Upper lobe of left lung (tissue), 6 donors: ENCODE results near the gene RAPGEF2. TPM values are rescaled to one million over a fixed set of nuclear protein-coding genes. Genes with fewer than 3 reads are reported as not detected.

Source experiments
- ATAC-seq, 2 donors: fragments of 200-7000 bp; cut with Tn5 transposase; one replicate each; pipeline ENCODE4 v1.9.1; 2022; ENCODE audit warnings: mild to moderate bottlenecking in 2 of 2, moderate library complexity in 2 of 2; ENCODE audit not compliant: low FRiP score in 2 of 2
- DNase-seq, 2 donors: peaks; one replicate each; pipeline ENCODE4 v3.0.0-alpha.2; 2019 to 2020
- H3K27ac ChIP-seq, 4 donors: fragments of 200-600 bp; sonication (generic); one replicate each; pipeline ENCODE4 v1.5.1; 2016 to 2019
- H3K27me3 ChIP-seq, 4 donors: fragments of 200-600 bp; sonication (generic); one replicate each; pipeline ENCODE4 v1.5.1; 2017 to 2019
- H3K36me3 ChIP-seq, 4 donors: fragments of 200-600 bp; sonication (generic); one replicate each; pipeline ENCODE4 v1.5.1; 2016 to 2019
- H3K4me1 ChIP-seq, 4 donors: fragments of 200-600 bp; sonication (generic); one replicate each; pipeline ENCODE4 v1.5.1; 2018 to 2019
- H3K4me3 ChIP-seq, 4 donors: fragments of 200-600 bp; sonication (generic); one replicate each; pipeline ENCODE4 v1.5.1; 2017 to 2019; ENCODE audit warnings: mild to moderate bottlenecking in 2 of 4, moderate library complexity in 1 of 4
- H3K9me3 ChIP-seq, 4 donors: fragments of 200-600 bp; sonication (generic); one replicate each; pipeline ENCODE4 v1.5.1; 2018 to 2019
- EP300 ChIP-seq, 4 donors: sonication (generic); formaldehyde crosslinking; IDR thresholded peaks; one replicate each; pipeline ENCODE4 v1.5.1; 2017; ENCODE audit warnings: antibody characterized with exemption in 4 of 4, control low read depth in 2 of 4
- POLR2A ChIP-seq, 4 donors: fragments of 450-650 bp; IDR thresholded peaks; one replicate each; pipeline ENCODE4 v1.5.1; 2016 to 2017; ENCODE audit warnings: antibody characterized with exemption in 4 of 4, mild to moderate bottlenecking in 2 of 4
- POLR2AphosphoS5 ChIP-seq, 2 donors: sonication (generic); formaldehyde crosslinking; IDR thresholded peaks; one replicate each; pipeline ENCODE4 v1.5.1; 2017; ENCODE audit warnings: antibody characterized with exemption in 2 of 2
- WGBS, 2 donors: methylation state at CpG; one replicate each; pipeline ENCODE4 v1.1.5; 2017 to 2018; 5-methylcytosine and 5-hydroxymethylcytosine counted together
- total RNA-seq, 6 donors: library from RNA; depleted of rRNA in 4 of 6; stranded (reverse); fragments of >200 nt in 4 of 6; gene quantifications; one replicate each; pipeline versions ENCODE4 v1.1.0 to v1.2.1, GENCODE V29; 2016 to 2021
- TF ChIP-seq, protein P1 (sequence below), 6 experiments: fragments of 450-650 bp in 4 of 6; fragments of 200-600 bp in 2 of 6; sonication (generic) in 2 of 6; IDR thresholded peaks; one replicate each; pipeline ENCODE4 v1.5.1; 2016 to 2019; ENCODE audit warnings: antibody characterized with exemption in 6 of 6
- donor health status: DM: no; HTN: no; CAD: no; lungs with moderate emphysema.
- donor health status: DM: no; HTN: yes; CAD: no; lungs with severe emphysema.

The RAPGEF2 gene
- total RNA-seq, 6 donors from 2014 or later, result 53.3 to 122 (median 66.3) TPM

- Histone ChIP-seq H3K27ac (no peak overlapping the region), H3K4me3 (no peak overlapping the region), H3K36me3 (peaks cover 0 to 8% (median 0%) of the 10 kb centered on the region in 4 donors), H3K4me1 (peaks cover 0 to 9% (median 3%) of the 10 kb centered on the region in 4 donors), H3K9me3 (no peaks in the 10 kb centered on the region), H3K27me3 (no peaks in the 10 kb centered on the region)
- 86 to 87% methylated on average over 7 of the region's 7 CpGs for WGBS, 2 donors
- DNase-seq (no peak), ATAC-seq (no peak)
- TF ChIP-seq POLR2A (IDR thresholded peaks at IDR 0.05) (no peak), EP300 (IDR thresholded peaks at IDR 0.05) (peak in 2 of 4 donors; percentile 4 to 42)
Measured at GRCh38 chr4:159212675-159213293, 109.9 kb downstream of the RAPGEF2 start.

- no peak overlapping the region for H3K4me3 ChIP-seq
- ATAC-seq, result no peak
- DNase-seq, result no peak
- H3K4me1 ChIP-seq, result peaks cover 0 to 21% (median 8%) of the 10 kb centered on the region in 4 donors
- no peaks in the 10 kb centered on the region for H3K27me3 ChIP-seq
- 58 to 70% methylated on average over 5 of the region's 5 CpGs for WGBS, 2 donors
- no peaks in the 10 kb centered on the region for H3K9me3 ChIP-seq
- TF ChIP-seq POLR2A (IDR thresholded peaks at IDR 0.05) (no peak), POLR2AphosphoS5 (IDR thresholded peaks at IDR 0.05) (no peak)
- TF ChIP-seq, protein P1, sequence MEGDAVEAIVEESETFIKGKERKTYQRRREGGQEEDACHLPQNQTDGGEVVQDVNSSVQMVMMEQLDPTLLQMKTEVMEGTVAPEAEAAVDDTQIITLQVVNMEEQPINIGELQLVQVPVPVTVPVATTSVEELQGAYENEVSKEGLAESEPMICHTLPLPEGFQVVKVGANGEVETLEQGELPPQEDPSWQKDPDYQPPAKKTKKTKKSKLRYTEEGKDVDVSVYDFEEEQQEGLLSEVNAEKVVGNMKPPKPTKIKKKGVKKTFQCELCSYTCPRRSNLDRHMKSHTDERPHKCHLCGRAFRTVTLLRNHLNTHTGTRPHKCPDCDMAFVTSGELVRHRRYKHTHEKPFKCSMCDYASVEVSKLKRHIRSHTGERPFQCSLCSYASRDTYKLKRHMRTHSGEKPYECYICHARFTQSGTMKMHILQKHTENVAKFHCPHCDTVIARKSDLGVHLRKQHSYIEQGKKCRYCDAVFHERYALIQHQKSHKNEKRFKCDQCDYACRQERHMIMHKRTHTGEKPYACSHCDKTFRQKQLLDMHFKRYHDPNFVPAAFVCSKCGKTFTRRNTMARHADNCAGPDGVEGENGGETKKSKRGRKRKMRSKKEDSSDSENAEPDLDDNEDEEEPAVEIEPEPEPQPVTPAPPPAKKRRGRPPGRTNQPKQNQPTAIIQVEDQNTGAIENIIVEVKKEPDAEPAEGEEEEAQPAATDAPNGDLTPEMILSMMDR (IDR thresholded peaks at IDR 0.05), result no peak
- H3K27ac ChIP-seq, result no peak overlapping the region
- no peaks in the 10 kb centered on the region for H3K36me3 ChIP-seq
Measured at GRCh38 chr4:159216834-159217233, 114.0 kb downstream of the RAPGEF2 start.

GRCh38 chr4:159219862-159220261, 117.0 kb downstream of the RAPGEF2 start:
- Histone ChIP-seq H3K4me3 (no peak overlapping the region), H3K27ac (no peak overlapping the region), H3K36me3 (no peaks in the 10 kb centered on the region), H3K27me3 (no peaks in the 10 kb centered on the region), H3K4me1 (peaks cover 0 to 25% (median 11%) of the 10 kb centered on the region in 4 donors), H3K9me3 (no peaks in the 10 kb centered on the region)
- DNase-seq (no peak), ATAC-seq (no peak)
- 95 to 100% methylated on average over 1 of the region's 1 CpG for WGBS, 2 donors
- TF ChIP-seq, protein P1 (IDR thresholded peaks at IDR 0.05), result no peak
- TF ChIP-seq POLR2A (IDR thresholded peaks at IDR 0.05), result no peak
- no peak for TF ChIP-seq EP300 (IDR thresholded peaks at IDR 0.05)
- TF ChIP-seq POLR2AphosphoS5 (IDR thresholded peaks at IDR 0.05), result no peak

DNA sequence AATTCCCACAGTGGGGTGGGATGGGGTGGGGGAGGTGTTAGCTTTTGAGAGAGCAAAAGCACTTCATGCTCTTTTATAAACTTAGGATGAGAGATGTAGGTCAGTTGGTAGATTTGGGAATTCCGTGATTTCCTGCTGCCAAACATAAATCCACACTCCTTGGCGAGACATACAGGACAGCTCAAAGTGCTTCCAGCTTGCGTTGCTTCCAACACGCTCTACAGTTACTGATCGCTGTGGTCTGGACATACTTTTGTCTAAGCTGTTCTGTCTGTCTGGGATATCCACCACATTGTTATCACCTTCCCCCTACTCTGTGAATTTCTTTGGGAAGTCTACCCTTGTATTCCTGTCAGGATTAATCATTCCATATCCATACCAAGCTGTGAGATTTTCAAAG, 117.5 kb downstream of the RAPGEF2 start:
- ATAC-seq (no peak), DNase-seq (no peak)
- H3K27ac ChIP-seq, result no peak overlapping the region
- no peak overlapping the region for H3K4me3 ChIP-seq
- H3K27me3 ChIP-seq, result no peaks in the 10 kb centered on the region
- no peaks in the 10 kb centered on the region for H3K36me3 ChIP-seq
- no peaks in the 10 kb centered on the region for H3K9me3 ChIP-seq
- WGBS, 2 donors, result 68 to 77% methylated on average over 5 of the region's 5 CpGs
- TF ChIP-seq, protein P1 (IDR thresholded peaks at IDR 0.05), result no peak
- TF ChIP-seq POLR2A (IDR thresholded peaks at IDR 0.05) (no peak), EP300 (IDR thresholded peaks at IDR 0.05) (no peak), POLR2AphosphoS5 (IDR thresholded peaks at IDR 0.05) (no peak)
- H3K4me1 ChIP-seq, result peaks cover 0 to 25% (median 11%) of the 10 kb centered on the region in 4 donors

DNA sequence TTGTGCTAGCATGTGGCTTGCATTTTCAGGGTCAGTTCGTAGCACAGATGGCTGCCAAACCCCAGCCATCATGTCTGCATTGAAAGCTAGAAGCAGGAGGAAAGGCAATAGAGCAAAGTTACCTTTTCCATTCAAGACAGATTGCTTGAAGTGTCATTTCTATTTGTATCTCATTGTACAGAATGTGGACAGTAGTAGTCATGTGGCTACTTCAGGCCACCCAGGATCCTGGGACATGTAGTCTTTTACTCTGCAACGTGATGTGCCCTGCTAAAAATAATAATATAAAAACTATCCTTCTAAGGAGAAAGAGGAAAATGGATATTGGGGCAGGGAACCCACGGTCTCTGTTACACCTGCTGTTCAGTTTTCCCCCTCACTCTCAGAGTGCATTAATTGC, 118.4 kb downstream of the RAPGEF2 start:
- Histone ChIP-seq H3K27ac (no peak overlapping the region), H3K4me1 (peaks cover 0 to 25% (median 11%) of the 10 kb centered on the region in 4 donors), H3K9me3 (no peaks in the 10 kb centered on the region), H3K4me3 (no peak overlapping the region), H3K36me3 (no peaks in the 10 kb centered on the region), H3K27me3 (no peaks in the 10 kb centered on the region)
- TF ChIP-seq POLR2A (IDR thresholded peaks at IDR 0.05) (no peak), POLR2AphosphoS5 (IDR thresholded peaks at IDR 0.05) (no peak), EP300 (IDR thresholded peaks at IDR 0.05) (no peak)
- TF ChIP-seq, protein P1 (IDR thresholded peaks at IDR 0.05), result no peak
- ATAC-seq (no peak), DNase-seq (no peak)
- 92% methylated on average over 3 of the region's 3 CpGs for WGBS, 2 donors
